Neural progenitor cell (in vitro differentiated cells): ENCODE data around the gene PINK1. TPM values are rescaled to one million over a fixed set of nuclear protein-coding genes. Genes with fewer than 3 reads are reported as not detected.
A peak's percentile ranks its signal among the peaks of the same experiment; 100 is the strongest.

ENCODE experiments used
- DNase-seq: peaks from one replicate; pipeline ENCODE4 v3.0.0-alpha.2; 2016; ENCODE audit warnings: low spot score
- H2AFZ ChIP-seq: fragments of 200-600 bp; sonication (generic); replicated peaks from 2 replicates; pipeline ENCODE4 v1.6.1; 2016; ENCODE audit warnings: antibody characterized with exemption
- H3F3A ChIP-seq: fragments of 200-600 bp; sonication (generic); 2 replicates; pipeline ENCODE4 v1.6.1; 2016; ENCODE audit warnings: antibody characterized with exemption, low read depth
- H3K27ac ChIP-seq: fragments of 200-600 bp; sonication (generic); 2 replicates; pipeline ENCODE4 v1.5.1; 2016; ENCODE audit warnings: mild to moderate bottlenecking
- H3K27me3 ChIP-seq: fragments of 200-600 bp; sonication (generic); 2 replicates; pipeline ENCODE4 v1.6.1; 2016; ENCODE audit warnings: mild to moderate bottlenecking, moderate library complexity
- H3K36me3 ChIP-seq: fragments of 200-600 bp; sonication (generic); 2 replicates; pipeline ENCODE4 v1.5.1; 2016
- H3K4me1 ChIP-seq: fragments of 200-600 bp; sonication (generic); 2 replicates; pipeline ENCODE4 v1.6.1; 2016; ENCODE audit warnings: mixed run types
- H3K4me2 ChIP-seq: fragments of 200-600 bp; sonication (generic); 2 replicates; pipeline ENCODE4 v1.6.1; 2016
- H3K4me3 ChIP-seq: fragments of 200-600 bp; sonication (generic); 2 replicates; pipeline ENCODE4 v1.5.1; 2016
- H3K79me2 ChIP-seq: fragments of 200-600 bp; sonication (generic); 2 replicates; pipeline ENCODE4 v1.6.1; 2016; ENCODE audit warnings: low read depth
- H3K9ac ChIP-seq: fragments of 200-600 bp; sonication (generic); 2 replicates; pipeline ENCODE4 v1.6.1; 2016
- H3K9me3 ChIP-seq: fragments of 200-600 bp; sonication (generic); 2 replicates; pipeline ENCODE4 v1.5.1; 2016; ENCODE audit warnings: low read depth
- H4K20me1 ChIP-seq: fragments of 200-600 bp; sonication (generic); 2 replicates; pipeline ENCODE4 v1.6.1; 2016; ENCODE audit warnings: low read depth
- H3K27ac Mint-ChIP-seq: 3 replicates; pipeline ENCODE4 v1.8.0; 2021; ENCODE audit warnings: mixed read lengths
- H3K27me3 Mint-ChIP-seq: 2 replicates; pipeline ENCODE4 v1.8.0; 2022; ENCODE audit warnings: low read depth, mild to moderate bottlenecking, inconsistent platforms, moderate library complexity, mixed read lengths; ENCODE audit not compliant: insufficient read depth
- H3K36me3 Mint-ChIP-seq: 3 replicates; pipeline ENCODE4 v1.8.0; 2021; ENCODE audit warnings: mixed read lengths
- H3K4me1 Mint-ChIP-seq: 3 replicates; pipeline ENCODE4 v1.8.0; 2021; ENCODE audit warnings: mixed read lengths
- H3K4me3 Mint-ChIP-seq: 3 replicates; pipeline ENCODE4 v1.8.0; 2021; ENCODE audit warnings: mild to moderate bottlenecking, moderate library complexity, mixed read lengths
- H3K9me3 Mint-ChIP-seq: 3 replicates; pipeline ENCODE4 v1.8.0; 2020; ENCODE audit warnings: mixed read lengths
- EZH2 ChIP-seq: fragments of 200-600 bp; sonication (generic); IDR thresholded peaks from 2 replicates; pipeline ENCODE4 v1.6.1; 2017; ENCODE audit warnings: antibody characterized with exemption, mild to moderate bottlenecking, moderate library complexity
- EZH2phosphoT487 ChIP-seq: fragments of 200-600 bp; sonication (generic); IDR thresholded peaks from 2 replicates; pipeline ENCODE4 v1.6.1; 2017; ENCODE audit warnings: antibody characterized with exemption
- total RNA-seq: library from RNA; depleted of rRNA; stranded (reverse); fragments of >200 nt; gene quantifications from 2 replicates; pipeline ENCODE4 v1.2.3, GENCODE V29; 2015; ENCODE audit warnings: low replicate concordance
- TF ChIP-seq, protein P1 (sequence below): fragments of 200-600 bp; sonication (generic); IDR thresholded peaks from 2 replicates; pipeline ENCODE4 v1.5.1; 2017; ENCODE audit warnings: antibody characterized with exemption, mild to moderate bottlenecking

The PINK1 gene
- total RNA-seq, 1 donor from 2014 or later = 13.3 TPM

DNA sequence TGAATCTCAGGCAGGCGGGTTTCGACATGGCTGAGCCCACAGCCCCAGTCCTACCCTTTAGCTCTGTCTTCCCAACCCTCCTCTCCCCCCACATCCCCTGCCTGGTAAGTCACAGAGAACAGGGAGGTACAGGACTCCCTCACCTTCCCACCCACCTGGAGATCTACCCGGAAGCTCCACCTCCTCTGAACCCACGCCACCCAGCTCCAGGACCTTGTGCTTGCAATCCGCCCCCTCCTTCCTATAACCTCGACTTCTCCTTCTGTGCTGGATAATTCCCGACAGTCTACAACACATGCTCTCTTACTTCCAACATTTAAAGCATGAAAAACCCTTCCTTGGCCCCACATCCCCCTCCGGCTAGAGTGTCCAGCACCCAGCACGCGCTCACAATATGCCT lies 62.3 kb downstream of the PINK1 start:
- H3K27me3 Mint-ChIP-seq = peaks cover 4% of the 10 kb centered on the region
- H3K4me1 Mint-ChIP-seq = peaks cover 23% of the 10 kb centered on the region

DNA sequence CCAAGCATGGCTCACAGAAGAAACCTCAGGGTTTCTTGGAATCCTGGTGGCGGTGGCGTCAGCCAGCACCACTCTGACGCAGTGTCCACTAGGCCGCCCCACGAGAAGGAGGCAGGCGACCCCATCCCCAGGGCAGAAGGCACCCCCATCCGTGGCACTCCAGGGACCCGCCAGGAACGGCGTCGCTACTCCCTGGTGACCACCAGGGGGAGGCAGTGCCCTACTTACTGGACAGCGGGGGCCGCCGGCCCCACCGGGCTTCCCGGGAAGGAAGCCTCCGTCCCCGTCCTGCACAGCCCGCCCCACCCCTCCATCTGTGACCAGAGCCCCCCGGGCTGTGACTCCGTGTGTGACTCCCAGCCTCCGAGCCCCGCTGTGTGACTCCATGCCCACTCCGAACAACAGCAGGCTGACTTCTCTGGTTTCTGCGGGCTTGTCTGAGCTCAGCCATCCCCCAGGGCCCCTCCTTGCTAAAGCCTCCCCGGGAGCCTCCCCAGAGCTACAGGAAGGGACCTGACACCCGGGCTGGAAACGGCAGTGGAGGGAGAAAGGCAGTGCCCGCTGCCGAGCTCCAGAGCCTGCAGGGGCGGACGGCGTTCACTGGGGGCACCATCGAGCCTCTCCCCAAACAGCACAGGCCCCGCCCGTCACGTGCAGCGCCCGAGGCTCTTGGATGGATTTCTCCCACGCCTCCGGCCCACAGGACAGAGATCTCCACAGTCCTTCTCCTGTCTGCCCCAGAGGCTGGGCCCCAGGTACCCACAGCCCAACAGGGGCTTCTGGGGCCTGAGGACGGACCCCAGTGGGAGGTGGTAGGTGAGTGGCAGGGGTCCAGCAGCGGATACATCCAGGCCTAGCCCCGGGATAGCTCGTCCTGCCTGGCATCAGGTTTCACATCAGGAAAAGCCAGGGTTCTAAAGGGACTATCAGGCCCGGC lies 63.4 kb downstream of the PINK1 start:
- Mint-ChIP-seq H3K36me3 (peaks cover 3% of the 10 kb centered on the region), H3K4me3 (peak overlapping the region; percentile 84), H3K27ac (peak overlapping the region; percentile 91), H3K9me3 (peaks cover 6% of the 10 kb centered on the region), H3K27me3 (peaks cover 6% of the 10 kb centered on the region), H3K4me1 (peaks cover 24% of the 10 kb centered on the region)
- Histone ChIP-seq H3K9me3 (no peaks in the 10 kb centered on the region), H3K4me2 (peak overlapping the region; percentile 91), H3K4me3 (peak overlapping the region; percentile 71), H2AFZ (peak overlapping the region; percentile 100), H3F3A (peaks cover 21% of the 10 kb centered on the region), H4K20me1 (no peaks in the 10 kb centered on the region), H3K79me2 (no peaks in the 10 kb centered on the region), H3K9ac (no peak overlapping the region), H3K36me3 (no peaks in the 10 kb centered on the region), H3K27ac (peak overlapping the region; percentile 62), H3K4me1 (peaks cover 3% of the 10 kb centered on the region), H3K27me3 (no peaks in the 10 kb centered on the region)
- no peak for TF ChIP-seq EZH2phosphoT487
- no peak for TF ChIP-seq EZH2
- TF ChIP-seq, protein P1, sequence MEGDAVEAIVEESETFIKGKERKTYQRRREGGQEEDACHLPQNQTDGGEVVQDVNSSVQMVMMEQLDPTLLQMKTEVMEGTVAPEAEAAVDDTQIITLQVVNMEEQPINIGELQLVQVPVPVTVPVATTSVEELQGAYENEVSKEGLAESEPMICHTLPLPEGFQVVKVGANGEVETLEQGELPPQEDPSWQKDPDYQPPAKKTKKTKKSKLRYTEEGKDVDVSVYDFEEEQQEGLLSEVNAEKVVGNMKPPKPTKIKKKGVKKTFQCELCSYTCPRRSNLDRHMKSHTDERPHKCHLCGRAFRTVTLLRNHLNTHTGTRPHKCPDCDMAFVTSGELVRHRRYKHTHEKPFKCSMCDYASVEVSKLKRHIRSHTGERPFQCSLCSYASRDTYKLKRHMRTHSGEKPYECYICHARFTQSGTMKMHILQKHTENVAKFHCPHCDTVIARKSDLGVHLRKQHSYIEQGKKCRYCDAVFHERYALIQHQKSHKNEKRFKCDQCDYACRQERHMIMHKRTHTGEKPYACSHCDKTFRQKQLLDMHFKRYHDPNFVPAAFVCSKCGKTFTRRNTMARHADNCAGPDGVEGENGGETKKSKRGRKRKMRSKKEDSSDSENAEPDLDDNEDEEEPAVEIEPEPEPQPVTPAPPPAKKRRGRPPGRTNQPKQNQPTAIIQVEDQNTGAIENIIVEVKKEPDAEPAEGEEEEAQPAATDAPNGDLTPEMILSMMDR = peak; percentile 76
- DNase-seq = peak; percentile 95

More for the DNA sequence above, 62.3 kb downstream of the PINK1 start:
- H3F3A ChIP-seq = peaks cover 21% of the 10 kb centered on the region
- H2AFZ ChIP-seq = no peak overlapping the region
- H3K36me3 ChIP-seq = no peaks in the 10 kb centered on the region
- Mint-ChIP-seq H3K4me3 (no peak overlapping the region), H3K36me3 (peaks cover 3% of the 10 kb centered on the region), H3K27ac (peak overlapping the region; percentile 3), H3K9me3 (peaks cover 6% of the 10 kb centered on the region)
- H3K4me3 ChIP-seq = no peak overlapping the region
- TF ChIP-seq EZH2 = no peak
- TF ChIP-seq, protein P1 = no peak
- no peak for TF ChIP-seq EZH2phosphoT487
- peaks cover 3% of the 10 kb centered on the region for H3K4me1 ChIP-seq
- no peak for DNase-seq
- no peak overlapping the region for H3K9ac ChIP-seq
- no peaks in the 10 kb centered on the region for H3K27me3 ChIP-seq
- no peaks in the 10 kb centered on the region for H3K79me2 ChIP-seq
- H4K20me1 ChIP-seq = no peaks in the 10 kb centered on the region
- no peaks in the 10 kb centered on the region for H3K9me3 ChIP-seq
- no peak overlapping the region for H3K4me2 ChIP-seq
- H3K27ac ChIP-seq = no peak overlapping the region

GRCh38 chr1:20697563-20697962 lies 64.3 kb downstream of the PINK1 start:
- TF ChIP-seq EZH2 (no peak), EZH2phosphoT487 (no peak)
- TF ChIP-seq, protein P1 = no peak
- Histone ChIP-seq H3K27ac (no peak overlapping the region), H3F3A (peaks cover 21% of the 10 kb centered on the region), H3K4me3 (peak overlapping the region; percentile 71), H3K27me3 (no peaks in the 10 kb centered on the region), H3K36me3 (no peaks in the 10 kb centered on the region), H4K20me1 (no peaks in the 10 kb centered on the region), H3K79me2 (no peaks in the 10 kb centered on the region), H3K4me2 (peak overlapping the region; percentile 91), H3K9me3 (no peaks in the 10 kb centered on the region), H3K9ac (no peak overlapping the region), H2AFZ (no peak overlapping the region), H3K4me1 (peaks cover 3% of the 10 kb centered on the region)
- H3K9me3 Mint-ChIP-seq = no peaks in the 10 kb centered on the region
- H3K36me3 Mint-ChIP-seq = no peaks in the 10 kb centered on the region
- H3K4me3 Mint-ChIP-seq = peak overlapping the region; percentile 84
- DNase-seq = peak; percentile 18
- peaks cover 4% of the 10 kb centered on the region for H3K27me3 Mint-ChIP-seq
- H3K27ac Mint-ChIP-seq = no peak overlapping the region
- peaks cover 24% of the 10 kb centered on the region for H3K4me1 Mint-ChIP-seq
